OCI-LY1 (cell line): ENCODE data around the gene GBX1.

Source experiments
- H2AFZ ChIP-seq: fragments of 200-600 bp; sonication (generic), shearing (Covaris generic); 2 replicates; pipeline ENCODE4 v1.6.0; 2014; ENCODE audit warnings: antibody characterized with exemption, mild to moderate bottlenecking, low read length
- H3F3A ChIP-seq: fragments of 200-600 bp; sonication (generic), shearing (Covaris generic); 2 replicates; pipeline ENCODE4 v1.6.0; 2014; ENCODE audit warnings: mild to moderate bottlenecking, antibody characterized with exemption, low read length, moderate library complexity; ENCODE audit not compliant: insufficient read depth
- H3K27ac ChIP-seq: fragments of 200-600 bp; sonication (generic); 2 replicates; pipeline ENCODE4 v1.5.1; 2014; ENCODE audit warnings: low read length, mixed run types, mild to moderate bottlenecking, low read depth; ENCODE audit not compliant: poor library complexity, severe bottlenecking
- H3K27me3 ChIP-seq: fragments of 200-600 bp; sonication (generic); 2 replicates; pipeline ENCODE4 v1.6.0; 2014; ENCODE audit warnings: antibody characterized with exemption, mild to moderate bottlenecking, low read length, moderate library complexity; ENCODE audit not compliant: insufficient read depth
- H3K36me3 ChIP-seq: fragments of 200-600 bp; sonication (generic); 2 replicates; pipeline ENCODE4 v1.6.1; 2014; ENCODE audit warnings: mild to moderate bottlenecking, antibody characterized with exemption, low read length, moderate library complexity, mixed read lengths; ENCODE audit not compliant: insufficient read depth
- H3K4me1 ChIP-seq: fragments of 200-600 bp; sonication (generic); 2 replicates; pipeline ENCODE4 v1.5.1; 2014; ENCODE audit warnings: mild to moderate bottlenecking, low read length, moderate library complexity; ENCODE audit not compliant: insufficient read depth, severe bottlenecking
- H3K4me2 ChIP-seq: fragments of 200-600 bp; sonication (generic), shearing (Covaris generic); 2 replicates; pipeline ENCODE4 v1.6.1; 2014; ENCODE audit warnings: low read length
- H3K4me3 ChIP-seq: fragments of 200-600 bp; sonication (generic); 2 replicates; pipeline ENCODE4 v1.5.1; 2014; ENCODE audit warnings: low read length, low read depth, mild to moderate bottlenecking, mixed read lengths; ENCODE audit not compliant: poor library complexity, severe bottlenecking
- H3K79me2 ChIP-seq: fragments of 200-600 bp; shearing (Covaris generic); 2 replicates; pipeline ENCODE4 v1.6.1; 2016; ENCODE audit warnings: mixed run types, low read length, mixed read lengths; ENCODE audit not compliant: insufficient read depth
- H3K9ac ChIP-seq: fragments of 200-600 bp; sonication (generic), shearing (Covaris generic); 2 replicates; pipeline ENCODE4 v1.6.1; 2014; ENCODE audit warnings: mild to moderate bottlenecking, low read length, mixed read lengths
- H3K9me2 ChIP-seq: fragments of 200-600 bp; sonication (generic), shearing (Covaris generic); 2 replicates; pipeline ENCODE4 v1.6.1; 2014; ENCODE audit warnings: low read depth, mild to moderate bottlenecking, low read length, mixed read lengths
- H3K9me3 ChIP-seq: fragments of 200-600 bp; shearing (Covaris generic); 2 replicates; pipeline ENCODE4 v1.6.1; 2014; ENCODE audit warnings: low read length, mixed read lengths
- H4K20me1 ChIP-seq: fragments of 200-600 bp; sonication (generic), shearing (Covaris generic); 2 replicates; pipeline ENCODE4 v1.6.0; 2016; ENCODE audit warnings: mild to moderate bottlenecking, low read length; ENCODE audit not compliant: insufficient read depth
- CTCF ChIP-seq: fragments of 200-600 bp; sonication (generic), shearing (Covaris generic); IDR thresholded peaks from 2 replicates; pipeline ENCODE4 v1.5.1; 2017; ENCODE audit warnings: mild to moderate bottlenecking, antibody characterized with exemption, low read length, moderate library complexity, mixed read lengths
- EZH2 ChIP-seq: fragments of 200-600 bp; sonication (generic), shearing (Covaris generic); IDR thresholded peaks from 2 replicates; pipeline ENCODE4 v1.8.0; 2017; ENCODE audit warnings: borderline replicate concordance, mixed run types, mild to moderate bottlenecking, antibody characterized with exemption, low read length, moderate library complexity, mixed read lengths

Gene GBX1

DNA sequence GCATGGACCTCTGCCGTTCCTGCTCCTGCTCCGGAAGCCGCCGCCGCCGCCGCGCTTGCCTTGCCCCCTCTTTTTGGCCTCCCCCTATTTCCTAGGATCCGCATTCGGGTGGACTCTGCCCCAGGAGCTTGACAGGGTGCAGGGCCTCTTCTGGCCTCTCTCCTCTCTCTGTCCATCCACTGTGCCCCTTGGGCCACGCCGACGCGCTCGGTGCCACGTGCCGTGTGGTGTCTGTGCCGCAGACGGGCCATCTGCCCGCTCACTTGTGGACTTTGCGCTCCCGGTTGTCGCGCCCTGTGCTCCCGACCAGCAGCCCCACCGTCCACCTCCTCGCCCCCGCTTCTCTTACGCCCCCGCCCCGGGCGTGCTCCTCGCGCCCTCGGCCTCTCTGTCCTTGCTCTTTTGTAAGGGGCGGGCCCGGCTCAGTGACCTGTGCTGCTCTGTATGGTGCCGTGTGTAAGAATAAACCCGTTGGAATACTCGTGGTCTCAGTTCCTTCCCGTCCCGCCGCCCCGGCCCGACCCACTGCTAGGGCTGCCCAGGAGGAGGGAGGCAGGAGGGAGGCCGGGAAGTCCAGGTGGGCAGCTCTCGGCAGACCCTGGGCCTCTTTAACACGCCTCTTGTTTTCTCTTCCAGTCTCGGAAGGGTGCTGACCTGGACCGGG is 44.2 kb downstream of the GBX1 start:
- H3K27ac ChIP-seq: no peak overlapping the region
- H3K9ac ChIP-seq: no peak overlapping the region
- H3K36me3 ChIP-seq: no peaks in the 10 kb centered on the region
- H3K4me2 ChIP-seq: no peak overlapping the region
- H3K4me1 ChIP-seq: no peaks in the 10 kb centered on the region
- 0 out of 2 replicates have a peak, but pooled peaks cover 11% of the 10 kb centered on the region for H3K27me3 ChIP-seq
- no peaks in the 10 kb centered on the region for H4K20me1 ChIP-seq
- no peaks in the 10 kb centered on the region for H3F3A ChIP-seq
- no peak overlapping the region for H2AFZ ChIP-seq
- no peak overlapping the region for H3K4me3 ChIP-seq
- no peaks in the 10 kb centered on the region for H3K9me2 ChIP-seq
- H3K9me3 ChIP-seq: no peaks in the 10 kb centered on the region
- no peaks in the 10 kb centered on the region for H3K79me2 ChIP-seq
- TF ChIP-seq CTCF (no peak), EZH2 (no peak)

- TF ChIP-seq EZH2 (no peak), CTCF (no peak)
Observed at GRCh38 chr7:151122796-151123157, 44.7 kb downstream of the GBX1 start.

GRCh38 chr7:151122276-151122675 is 45.2 kb downstream of the GBX1 start:
- Histone ChIP-seq H3K9ac (no peak overlapping the region), H3K4me3 (no peak overlapping the region), H2AFZ (no peak overlapping the region), H3K79me2 (no peaks in the 10 kb centered on the region), H4K20me1 (no peaks in the 10 kb centered on the region), H3K4me2 (no peak overlapping the region), H3K9me2 (no peaks in the 10 kb centered on the region), H3K4me1 (peaks cover 7% of the 10 kb centered on the region), H3K27me3 (0 out of 2 replicates have a peak, but pooled peaks cover 4% of the 10 kb centered on the region), H3K9me3 (no peaks in the 10 kb centered on the region), H3K36me3 (no peaks in the 10 kb centered on the region), H3K27ac (no peak overlapping the region), H3F3A (no peaks in the 10 kb centered on the region)
- TF ChIP-seq EZH2 (no peak), CTCF (no peak)

More at GRCh38 chr7:151122796-151123157, 44.7 kb downstream of the GBX1 start:
- Histone ChIP-seq H3K9me3 (no peaks in the 10 kb centered on the region), H3K36me3 (no peaks in the 10 kb centered on the region), H3K4me1 (peaks cover 2% of the 10 kb centered on the region), H3K27ac (no peak overlapping the region), H3K9ac (no peak overlapping the region), H3K9me2 (no peaks in the 10 kb centered on the region), H3K4me2 (no peak overlapping the region), H3K27me3 (0 out of 2 replicates have a peak, but pooled peaks cover 6% of the 10 kb centered on the region), H3K79me2 (no peaks in the 10 kb centered on the region), H4K20me1 (no peaks in the 10 kb centered on the region), H3F3A (no peaks in the 10 kb centered on the region), H2AFZ (no peak overlapping the region), H3K4me3 (no peak overlapping the region)
